Esophagus muscularis mucosa (tissue), 3 donors: ENCODE measurements around the gene GABRR1.

ENCODE experiments used
- CTCF ChIP-seq, 3 experiments: fragments of 200-600 bp in 2 of 3; fragments of 450-650 bp in 1 of 3; sonication (generic) in 2 of 3; IDR thresholded peaks; one replicate each; pipeline ENCODE4 v1.5.1; 2017 to 2019; ENCODE audit warnings: antibody characterized with exemption in 3 of 3, mild to moderate bottlenecking in 2 of 3, moderate library complexity in 1 of 3
- POLR2A ChIP-seq: fragments of 450-650 bp; IDR thresholded peaks from one replicate; pipeline ENCODE4 v1.6.1; 2017; ENCODE audit warnings: antibody characterized with exemption, moderate library complexity, mild to moderate bottlenecking, low read depth

DNA sequence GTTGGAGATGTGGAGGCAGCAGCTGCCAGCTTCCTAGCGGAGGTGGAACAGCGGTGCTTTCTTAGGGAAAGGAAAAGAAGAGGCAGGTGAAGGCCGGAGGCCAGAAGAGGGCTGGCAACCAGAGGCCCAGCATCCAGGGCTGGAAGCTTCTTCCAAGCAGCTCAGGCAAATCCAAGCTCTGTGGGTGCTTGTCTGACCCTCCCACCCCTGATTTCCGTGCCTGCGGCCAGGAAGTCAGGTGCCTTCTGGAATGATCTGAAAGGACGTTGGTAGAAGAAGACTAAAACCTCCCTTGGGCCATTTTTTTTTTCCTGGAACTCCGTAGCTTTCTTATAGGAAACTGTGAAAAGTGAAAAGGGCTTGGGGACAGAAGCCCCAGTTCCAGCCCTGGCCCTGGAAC is 33.1 kb upstream of the GABRR1 start:
- TF ChIP-seq POLR2A (no peak), CTCF (IDR thresholded peaks at IDR 0.05) (no peak)
